Gastroesophageal sphincter (tissue), 3 donors: Measurements from ENCODE around the gene KIF2A.

Source experiments
- CTCF ChIP-seq, 4 experiments: fragments of 200-600 bp in 2 of 4; fragments of 450-650 bp in 2 of 4; sonication (generic) in 1 of 4; IDR thresholded peaks; one replicate each; pipeline ENCODE4 v1.5.1; 2017 to 2019; ENCODE audit warnings: antibody characterized with exemption in 4 of 4, mild to moderate bottlenecking in 2 of 4, moderate library complexity in 2 of 4
- EP300 ChIP-seq: sonication (generic); formaldehyde crosslinking; IDR thresholded peaks from one replicate; pipeline ENCODE4 v1.6.1; 2017; ENCODE audit warnings: antibody characterized with exemption, mild to moderate bottlenecking
- POLR2AphosphoS5 ChIP-seq: sonication (generic); formaldehyde crosslinking; IDR thresholded peaks from one replicate; pipeline ENCODE4 v1.6.1; 2017; ENCODE audit warnings: antibody characterized with exemption

GRCh38 chr5:62375627-62376026, 69.6 kb downstream of the KIF2A start:
- TF ChIP-seq EP300 (no peak), CTCF (IDR thresholded peaks at IDR 0.05) (no peak), POLR2AphosphoS5 (no peak)
